GM18868 (cell line): Measurements from ENCODE around the gene CD8A.
"Not testable (repeated sequence)": the region's sequence is repeated elsewhere in the genome, so short reads cannot be mapped to it uniquely, and the experiment has no call there.

ENCODE experiments used
- ATAC-seq: cut with Tn5 transposase; IDR thresholded peaks from one replicate; pipeline ENCODE4 v1.9.1; 2021; ENCODE audit warnings: mild to moderate bottlenecking, moderate library complexity; ENCODE audit not compliant: unreplicated experiment

CD8A gene

GRCh38 chr2:86741889-86742498 lies 48.7 kb downstream of the CD8A start:
- ATAC-seq = not testable (repeated sequence)

GRCh38 chr2:86739889-86740288 lies 50.8 kb downstream of the CD8A start:
- not testable (repeated sequence) for ATAC-seq

GRCh38 chr2:86739485-86739884 lies 51.2 kb downstream of the CD8A start:
- not testable (repeated sequence) for ATAC-seq

GRCh38 chr2:86734896-86735295 lies 55.8 kb downstream of the CD8A start:
- not testable (repeated sequence) for ATAC-seq
